SK-N-SH (cell line): ENCODE results near the gene MAGI3. TPM values are rescaled to one million over a fixed set of nuclear protein-coding genes. Genes with fewer than 3 reads are reported as not detected.

Experiments used
- CTCF ChIA-PET: fragments of 300-600, 350-600 bp; formaldehyde crosslinking; extraction: SDS; loops from one replicate; lab custom pipeline; 2021; lab: Yijun Ruan, JAX
- POLR2A ChIA-PET: fragments of 350-600 bp; sonication (Branson Sonifier 250); formaldehyde crosslinking; extraction: SDS; loops from one replicate; lab custom pipeline; 2020; ENCODE audit warnings: antibody characterized with exemption, inconsistent platforms; lab: Yijun Ruan, JAX
- DNase-seq: peaks from one replicate; pipeline ENCODE4 v3.0.0; 2012
- H2AFZ ChIP-seq: fragments of 200-600 bp; sonication (generic); 2 replicates; pipeline ENCODE4 v1.8.1; 2016; ENCODE audit warnings: antibody characterized with exemption, mild to moderate bottlenecking, low read depth
- H3F3A ChIP-seq: fragments of 200-600 bp; sonication (generic); replicated peaks from 2 replicates; pipeline ENCODE3; 2016; ENCODE audit warnings: antibody characterized with exemption, mild to moderate bottlenecking; ENCODE audit not compliant: insufficient read depth
- H3K27ac ChIP-seq, 2 experiments: fragments of 200-500 bp in 1 of 2; fragments of 200-600 bp in 1 of 2; sonication (Bioruptor generic) in 1 of 2; sonication (generic), shearing (Covaris generic) in 1 of 2; 2 replicates each; pipeline versions ENCODE4 v1.5.1 to v1.6.1; 2014 to 2016; ENCODE audit warnings: low read depth in 2 of 2, inconsistent platforms in 1 of 2, low read length in 1 of 2, mild to moderate bottlenecking in 1 of 2, mixed read lengths in 1 of 2
- H3K27me3 ChIP-seq: fragments of 200-600 bp; sonication (generic), shearing (Covaris generic); 2 replicates; pipeline ENCODE4 v1.6.1; 2016; ENCODE audit warnings: mixed run types; ENCODE audit not compliant: insufficient read depth
- H3K36me3 ChIP-seq, 2 experiments: fragments of 200-500 bp in 1 of 2; fragments of 200-600 bp in 1 of 2; sonication (Bioruptor generic) in 1 of 2; sonication (generic) in 1 of 2; replicated peaks in 1 of 2; 2 replicates each; pipeline versions ENCODE3 to v1.5.1; 2014 to 2016; ENCODE audit warnings: low read length in 1 of 2, mild to moderate bottlenecking in 1 of 2; ENCODE audit not compliant: insufficient read depth in 2 of 2, control insufficient read depth in 1 of 2
- H3K4me1 ChIP-seq, 2 experiments: fragments of 200-500 bp in 1 of 2; fragments of 200-600 bp in 1 of 2; sonication (Bioruptor generic) in 1 of 2; sonication (generic), shearing (Covaris generic) in 1 of 2; 2 replicates each; pipeline versions ENCODE4 v1.5.1 to v1.6.1; 2014 to 2016; ENCODE audit warnings: low read depth in 1 of 2, low read length in 1 of 2, mixed run types in 1 of 2; ENCODE audit not compliant: insufficient read depth in 2 of 2, control insufficient read depth in 1 of 2
- H3K4me2 ChIP-seq: fragments of 200-600 bp; sonication (generic), shearing (Covaris generic); 2 replicates; pipeline ENCODE4 v1.6.1; 2017; ENCODE audit warnings: mixed run types
- H3K4me3 ChIP-seq, 2 experiments: fragments of 200-500 bp in 1 of 2; fragments of 200-600 bp in 1 of 2; sonication (Bioruptor generic) in 1 of 2; sonication (generic), shearing (Covaris generic) in 1 of 2; 2 replicates each; pipeline versions ENCODE4 v1.5.1 to v1.8.1; 2014 to 2016; ENCODE audit warnings: low read depth in 2 of 2, inconsistent platforms in 1 of 2, low read length in 1 of 2, mild to moderate bottlenecking in 1 of 2, mixed read lengths in 1 of 2, moderate library complexity in 1 of 2
- H3K79me2 ChIP-seq: fragments of 200-600 bp; sonication (generic); 2 replicates; pipeline ENCODE4 v1.8.1; 2017; ENCODE audit warnings: mild to moderate bottlenecking; ENCODE audit not compliant: insufficient read depth
- H3K9ac ChIP-seq: fragments of 200-600 bp; sonication (generic); 2 replicates; pipeline ENCODE4 v1.6.1; 2017; ENCODE audit warnings: mixed run types
- H3K9me2 ChIP-seq: fragments of 200-600 bp; sonication (generic); 2 replicates; pipeline ENCODE4 v1.6.1; 2017; ENCODE audit warnings: mixed run types
- H3K9me3 ChIP-seq: fragments of 200-600 bp; sonication (generic); 2 replicates; pipeline ENCODE4 v1.6.1; 2017; ENCODE audit warnings: mixed run types, mild to moderate bottlenecking, moderate library complexity
- H4K20me1 ChIP-seq: fragments of 200-600 bp; sonication (generic); 2 replicates; pipeline ENCODE4 v1.6.1; 2017; ENCODE audit warnings: mild to moderate bottlenecking, mixed run types; ENCODE audit not compliant: insufficient read depth
- EP300 ChIP-seq, 2 experiments: IDR thresholded peaks; 2 replicates each; pipeline versions ENCODE4 v1.4.0 to v1.6.1; 2012; ENCODE audit warnings: borderline replicate concordance in 1 of 2, low read depth in 1 of 2, low read length in 1 of 2
- FOXJ3 ChIP-seq: sonication (generic); formaldehyde crosslinking; IDR thresholded peaks from 2 replicates; pipeline ENCODE4 v1.5.1; 2020; ENCODE audit warnings: mild to moderate bottlenecking, missing genetic modification reagents
- FOXM1 ChIP-seq: IDR thresholded peaks from 2 replicates; pipeline ENCODE4 v1.4.0; 2012; ENCODE audit warnings: low read depth, mild to moderate bottlenecking
- GABPA ChIP-seq: IDR thresholded peaks from 2 replicates; pipeline ENCODE4 v1.4.0; 2012; ENCODE audit warnings: low read depth, mild to moderate bottlenecking
- GATA2 ChIP-seq: sonication (generic); formaldehyde crosslinking; IDR thresholded peaks from 2 replicates; pipeline ENCODE4 v1.5.0; 2020; ENCODE audit warnings: mild to moderate bottlenecking, missing genetic modification reagents
- MEF2A ChIP-seq: IDR thresholded peaks from 2 replicates; pipeline ENCODE4 v1.4.0; 2012; ENCODE audit warnings: low read depth, borderline replicate concordance
- MXI1 ChIP-seq: IDR thresholded peaks from 2 replicates; pipeline ENCODE4 v1.6.1; 2012; ENCODE audit warnings: mild to moderate bottlenecking, low read depth, low read length, improper control_type of control experiment
- NFIC ChIP-seq: IDR thresholded peaks from 2 replicates; pipeline ENCODE4 v1.4.0; 2012; ENCODE audit warnings: borderline replicate concordance
- NRF1 ChIP-seq: IDR thresholded peaks from 2 replicates; pipeline ENCODE4 v1.6.1; 2012; ENCODE audit warnings: low read depth, mild to moderate bottlenecking, low read length
- RAD21 ChIP-seq: IDR thresholded peaks from 2 replicates; pipeline ENCODE4 v1.6.1; 2012; ENCODE audit warnings: mild to moderate bottlenecking, low read length
- RCOR1 ChIP-seq: fragments of 150-350 bp; IDR thresholded peaks from 2 replicates; pipeline ENCODE4 v1.6.1; 2017; ENCODE audit warnings: antibody characterized with exemption, low read length
- RFX5 ChIP-seq: IDR thresholded peaks from 2 replicates; pipeline ENCODE4 v1.6.1; 2012; ENCODE audit warnings: mild to moderate bottlenecking, improper control_type of control experiment, low read length
- RXRA ChIP-seq: IDR thresholded peaks from 2 replicates; pipeline ENCODE4 v1.4.0; 2012; ENCODE audit warnings: low read depth, mild to moderate bottlenecking, borderline replicate concordance
- SIN3A ChIP-seq: IDR thresholded peaks from 2 replicates; pipeline ENCODE4 v1.6.1; 2012; ENCODE audit warnings: low read depth, mild to moderate bottlenecking, low read length, moderate library complexity, borderline replicate concordance
- TCF12 ChIP-seq: IDR thresholded peaks from 2 replicates; pipeline ENCODE4 v1.4.0; 2012
- WGBS: methylation state at CpG from one replicate; pipeline ENCODE4 v1.1.6; 2017; ENCODE audit warnings: low lambda C conversion rate; 5-methylcytosine and 5-hydroxymethylcytosine counted together
- polyA plus RNA-seq, 3 experiments: library from polyadenylated mRNA; depleted of rRNA; stranded (reverse); fragments of >200 nt; gene quantifications; 2 replicates each; pipeline ENCODE4 v1.2.3, GENCODE V29; 2012
- TF ChIP-seq, protein P1 (sequence below): IDR thresholded peaks from 2 replicates; pipeline ENCODE4 v1.4.0; 2012; ENCODE audit warnings: low read depth, borderline replicate concordance
- TF ChIP-seq, protein P2 (sequence below): IDR thresholded peaks from 2 replicates; pipeline ENCODE4; 2012
- TF ChIP-seq, protein P3 (sequence below): IDR thresholded peaks from 2 replicates; pipeline ENCODE4 v1.6.1; 2012; ENCODE audit warnings: mild to moderate bottlenecking, low read depth, low read length, moderate library complexity

Gene MAGI3
- polyA plus RNA-seq, 1 of the 3 experiments (the other 2 are of a cell fraction) = 2.9 TPM

DNA sequence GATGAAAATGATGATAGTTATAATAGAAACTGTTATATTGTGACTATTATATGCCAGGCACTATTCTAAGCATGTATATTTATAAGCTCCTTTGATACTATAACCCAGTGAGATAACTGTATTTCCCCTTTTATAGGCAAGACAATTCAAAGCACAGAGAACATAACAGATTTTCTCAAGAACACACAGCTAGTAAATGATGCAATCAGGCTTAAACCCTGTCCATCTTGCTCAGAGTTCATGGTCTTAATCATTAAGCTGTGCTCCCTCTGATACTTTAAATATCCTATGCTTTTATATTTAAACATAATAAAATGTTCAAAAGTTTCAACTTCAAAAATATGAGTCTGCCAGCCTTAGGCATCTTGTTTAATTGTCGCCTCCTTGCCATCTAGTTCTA is 280.3 kb downstream of the MAGI3 start:
- Histone ChIP-seq H3K9me3 (no peaks in the 10 kb centered on the region), H3K27me3 (no peaks in the 10 kb centered on the region), H3K9me2 (no peaks in the 10 kb centered on the region), H4K20me1 (no peaks in the 10 kb centered on the region), H3K9ac (no peak overlapping the region), H3K27ac (no peak overlapping the region; a peak in 1 of 4 replicates), H3K79me2 (no peaks in the 10 kb centered on the region), H3K4me1 (peaks cover 4 to 9% of the 10 kb centered on the region in 2 experiments; a peak in 2 of 4 replicates), H3K4me3 (no peak overlapping the region), H3F3A (peaks cover 8% of the 10 kb centered on the region), H3K36me3 (peaks cover 21 to 31% of the 10 kb centered on the region in 2 experiments), H3K4me2 (no peak overlapping the region), H2AFZ (no peak overlapping the region)
- DNase-seq = no peak
- ChIA-PET CTCF (interaction anchor here (1.1 to 2.1 kb wide), 3 partner anchors 10 to 598 kb away, joined by 3 to 6 read pairs (median 4); partner anchors contain the start of gene LRIG2), POLR2A (no interaction called here)
- WGBS = 100% methylated on average over 1 of the region's 1 CpG
- TF ChIP-seq TCF12 = no peak
- TF ChIP-seq FOXM1 = no peak
- TF ChIP-seq RXRA = no peak
- no peak for TF ChIP-seq MXI1
- no peak for TF ChIP-seq EP300 (IDR thresholded peaks at IDR 0.05; ENCODE audit: borderline replicate concordance in 1 of 2, low read depth in 1 of 2, low read length in 1 of 2)
- no peak for TF ChIP-seq GABPA
- TF ChIP-seq NRF1 = no peak
- no peak for TF ChIP-seq MEF2A
- TF ChIP-seq, protein P1, sequence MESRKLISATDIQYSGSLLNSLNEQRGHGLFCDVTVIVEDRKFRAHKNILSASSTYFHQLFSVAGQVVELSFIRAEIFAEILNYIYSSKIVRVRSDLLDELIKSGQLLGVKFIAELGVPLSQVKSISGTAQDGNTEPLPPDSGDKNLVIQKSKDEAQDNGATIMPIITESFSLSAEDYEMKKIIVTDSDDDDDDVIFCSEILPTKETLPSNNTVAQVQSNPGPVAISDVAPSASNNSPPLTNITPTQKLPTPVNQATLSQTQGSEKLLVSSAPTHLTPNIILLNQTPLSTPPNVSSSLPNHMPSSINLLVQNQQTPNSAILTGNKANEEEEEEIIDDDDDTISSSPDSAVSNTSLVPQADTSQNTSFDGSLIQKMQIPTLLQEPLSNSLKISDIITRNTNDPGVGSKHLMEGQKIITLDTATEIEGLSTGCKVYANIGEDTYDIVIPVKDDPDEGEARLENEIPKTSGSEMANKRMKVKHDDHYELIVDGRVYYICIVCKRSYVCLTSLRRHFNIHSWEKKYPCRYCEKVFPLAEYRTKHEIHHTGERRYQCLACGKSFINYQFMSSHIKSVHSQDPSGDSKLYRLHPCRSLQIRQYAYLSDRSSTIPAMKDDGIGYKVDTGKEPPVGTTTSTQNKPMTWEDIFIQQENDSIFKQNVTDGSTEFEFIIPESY = no peak
- no peak for TF ChIP-seq RFX5
- TF ChIP-seq NFIC = no peak
- TF ChIP-seq GATA2 (CRISPR knock-in tag) = no peak
- TF ChIP-seq RAD21 = no peak

DNA sequence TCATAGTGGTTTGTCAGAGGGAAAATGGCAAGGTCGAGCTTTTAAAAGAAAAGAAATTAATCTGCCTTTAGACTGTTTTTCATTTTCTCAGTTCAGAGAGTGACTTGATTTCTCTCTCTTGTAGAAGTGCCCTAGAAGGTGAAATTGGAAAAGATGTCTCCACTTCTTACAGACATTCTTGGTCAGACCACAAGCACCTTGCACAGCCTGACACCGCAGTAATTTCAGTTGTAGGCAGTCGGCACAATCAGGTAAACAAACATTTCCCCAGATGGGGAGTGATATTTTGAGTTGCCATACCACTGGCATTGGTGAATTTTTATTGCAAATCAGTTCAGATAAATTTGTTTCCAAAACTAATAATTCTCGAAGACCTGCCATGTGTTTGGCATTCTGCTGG is 282.2 kb downstream of the MAGI3 start:
- H3K4me3 ChIP-seq = no peak overlapping the region
- WGBS = 93% methylated on average over 4 of the region's 4 CpGs
- no peaks in the 10 kb centered on the region for H3K9me3 ChIP-seq
- H4K20me1 ChIP-seq = no peaks in the 10 kb centered on the region
- no peaks in the 10 kb centered on the region for H3K79me2 ChIP-seq
- DNase-seq = no peak
- peaks cover 9 to 13% of the 10 kb centered on the region in 2 experiments; a peak in 3 of 4 replicates for H3K4me1 ChIP-seq
- peaks cover 11 to 28% of the 10 kb centered on the region in 2 experiments for H3K36me3 ChIP-seq
- H3K27me3 ChIP-seq = no peaks in the 10 kb centered on the region
- H3K4me2 ChIP-seq = no peak overlapping the region
- H3F3A ChIP-seq = peaks cover 18% of the 10 kb centered on the region
- H2AFZ ChIP-seq = no peak overlapping the region
- H3K9ac ChIP-seq = no peak overlapping the region
- no peak overlapping the region; a peak in 1 of 4 replicates for H3K27ac ChIP-seq
- CTCF ChIA-PET = interaction anchor here (1.6 kb wide), 1 partner anchor 9 kb away, joined by 3 read pairs; no protein-coding TSS in a partner anchor
- POLR2A ChIA-PET = no interaction called here
- H3K9me2 ChIP-seq = no peaks in the 10 kb centered on the region
- TF ChIP-seq MXI1 = no peak
- no peak for TF ChIP-seq EP300 (IDR thresholded peaks at IDR 0.05; ENCODE audit: borderline replicate concordance in 1 of 2, low read depth in 1 of 2, low read length in 1 of 2)
- no peak for TF ChIP-seq RCOR1
- TF ChIP-seq, protein P1 = no peak
- TF ChIP-seq, protein P2, sequence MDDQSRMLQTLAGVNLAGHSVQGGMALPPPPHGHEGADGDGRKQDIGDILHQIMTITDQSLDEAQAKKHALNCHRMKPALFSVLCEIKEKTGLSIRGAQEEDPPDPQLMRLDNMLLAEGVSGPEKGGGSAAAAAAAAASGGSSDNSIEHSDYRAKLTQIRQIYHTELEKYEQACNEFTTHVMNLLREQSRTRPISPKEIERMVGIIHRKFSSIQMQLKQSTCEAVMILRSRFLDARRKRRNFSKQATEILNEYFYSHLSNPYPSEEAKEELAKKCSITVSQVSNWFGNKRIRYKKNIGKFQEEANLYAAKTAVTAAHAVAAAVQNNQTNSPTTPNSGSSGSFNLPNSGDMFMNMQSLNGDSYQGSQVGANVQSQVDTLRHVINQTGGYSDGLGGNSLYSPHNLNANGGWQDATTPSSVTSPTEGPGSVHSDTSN = no peak
- no peak for TF ChIP-seq FOXJ3
- TF ChIP-seq, protein P3, sequence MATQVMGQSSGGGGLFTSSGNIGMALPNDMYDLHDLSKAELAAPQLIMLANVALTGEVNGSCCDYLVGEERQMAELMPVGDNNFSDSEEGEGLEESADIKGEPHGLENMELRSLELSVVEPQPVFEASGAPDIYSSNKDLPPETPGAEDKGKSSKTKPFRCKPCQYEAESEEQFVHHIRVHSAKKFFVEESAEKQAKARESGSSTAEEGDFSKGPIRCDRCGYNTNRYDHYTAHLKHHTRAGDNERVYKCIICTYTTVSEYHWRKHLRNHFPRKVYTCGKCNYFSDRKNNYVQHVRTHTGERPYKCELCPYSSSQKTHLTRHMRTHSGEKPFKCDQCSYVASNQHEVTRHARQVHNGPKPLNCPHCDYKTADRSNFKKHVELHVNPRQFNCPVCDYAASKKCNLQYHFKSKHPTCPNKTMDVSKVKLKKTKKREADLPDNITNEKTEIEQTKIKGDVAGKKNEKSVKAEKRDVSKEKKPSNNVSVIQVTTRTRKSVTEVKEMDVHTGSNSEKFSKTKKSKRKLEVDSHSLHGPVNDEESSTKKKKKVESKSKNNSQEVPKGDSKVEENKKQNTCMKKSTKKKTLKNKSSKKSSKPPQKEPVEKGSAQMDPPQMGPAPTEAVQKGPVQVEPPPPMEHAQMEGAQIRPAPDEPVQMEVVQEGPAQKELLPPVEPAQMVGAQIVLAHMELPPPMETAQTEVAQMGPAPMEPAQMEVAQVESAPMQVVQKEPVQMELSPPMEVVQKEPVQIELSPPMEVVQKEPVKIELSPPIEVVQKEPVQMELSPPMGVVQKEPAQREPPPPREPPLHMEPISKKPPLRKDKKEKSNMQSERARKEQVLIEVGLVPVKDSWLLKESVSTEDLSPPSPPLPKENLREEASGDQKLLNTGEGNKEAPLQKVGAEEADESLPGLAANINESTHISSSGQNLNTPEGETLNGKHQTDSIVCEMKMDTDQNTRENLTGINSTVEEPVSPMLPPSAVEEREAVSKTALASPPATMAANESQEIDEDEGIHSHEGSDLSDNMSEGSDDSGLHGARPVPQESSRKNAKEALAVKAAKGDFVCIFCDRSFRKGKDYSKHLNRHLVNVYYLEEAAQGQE = no peak
- no peak for TF ChIP-seq SIN3A
